ENCODE measurements around the gene GPC6.

Gene GPC6

GRCh38 chr13:93577105-93577504, 350.5 kb downstream of the GPC6 start:
- DNase-seq (ENCODE audit: low read depth): no peak

GRCh38 chr13:93589788-93590187, 363.2 kb downstream of the GPC6 start:
- DNase-seq (ENCODE audit: low read depth): no peak

- DNase-seq (ENCODE audit: low read depth): peak; percentile 75
Measured at GRCh38 chr13:93603043-93603442, 376.4 kb downstream of the GPC6 start.

- no peak for DNase-seq (ENCODE audit: low read depth)
Measured at GRCh38 chr13:93614776-93615175, 388.2 kb downstream of the GPC6 start.

- DNase-seq (ENCODE audit: low read depth): no peak
Measured at GRCh38 chr13:93620181-93620765, 393.7 kb downstream of the GPC6 start.

- no peak for DNase-seq (ENCODE audit: low read depth)
Measured at GRCh38 chr13:93621051-93621450, 394.4 kb downstream of the GPC6 start.

- DNase-seq (ENCODE audit: low read depth): no peak
Measured at GRCh38 chr13:93621966-93622365, 395.4 kb downstream of the GPC6 start.

- peak; percentile 59 for DNase-seq (ENCODE audit: low read depth)
Measured at GRCh38 chr13:93624311-93624777, 397.7 kb downstream of the GPC6 start.

GRCh38 chr13:93625536-93625935, 398.9 kb downstream of the GPC6 start:
- no peak for DNase-seq (ENCODE audit: low read depth)

- no peak for DNase-seq (ENCODE audit: low read depth)
Measured at GRCh38 chr13:93628136-93628797, 401.7 kb downstream of the GPC6 start.

- DNase-seq (ENCODE audit: low read depth): peak; percentile 92
Measured at GRCh38 chr13:93635616-93636032, 409.0 kb downstream of the GPC6 start.

GRCh38 chr13:93637852-93638251, 411.2 kb downstream of the GPC6 start:
- DNase-seq (ENCODE audit: low read depth): no peak

- no peak for DNase-seq (ENCODE audit: low read depth)
Measured at GRCh38 chr13:93640452-93640851, 413.8 kb downstream of the GPC6 start.

- no peak for DNase-seq (ENCODE audit: low read depth)
Measured at GRCh38 chr13:93646245-93646644, 419.6 kb downstream of the GPC6 start.

GRCh38 chr13:93649496-93649895, 422.9 kb downstream of the GPC6 start:
- DNase-seq (ENCODE audit: low read depth): no peak

- no peak for DNase-seq (ENCODE audit: low read depth)
Measured at GRCh38 chr13:93653776-93654175, 427.2 kb downstream of the GPC6 start.

GRCh38 chr13:93655154-93655553, 428.5 kb downstream of the GPC6 start:
- no peak for DNase-seq (ENCODE audit: low read depth)

- DNase-seq (ENCODE audit: low read depth): no peak
Measured at GRCh38 chr13:93660391-93661063, 433.9 kb downstream of the GPC6 start.

- no peak for DNase-seq (ENCODE audit: low read depth)
Measured at GRCh38 chr13:93670866-93671265, 444.3 kb downstream of the GPC6 start.

GRCh38 chr13:93672996-93673395, 446.4 kb downstream of the GPC6 start:
- no peak for DNase-seq (ENCODE audit: low read depth)

- DNase-seq (ENCODE audit: low read depth): no peak
Measured at GRCh38 chr13:93673885-93674284, 447.3 kb downstream of the GPC6 start.

GRCh38 chr13:93674337-93674755, 447.7 kb downstream of the GPC6 start:
- DNase-seq (ENCODE audit: low read depth): no peak

- no peak for DNase-seq (ENCODE audit: low read depth)
Measured at GRCh38 chr13:93680329-93680728, 453.7 kb downstream of the GPC6 start.
